Keratinocyte (primary cell): Measurements from ENCODE around the gene ARL15. TPM values are rescaled to one million over a fixed set of nuclear protein-coding genes. Genes with fewer than 3 reads are reported as not detected.

ENCODE experiments used
- DNase-seq: peaks from one replicate; pipeline ENCODE4 v3.0.0-alpha.2; 2011; ENCODE audit warnings: low read depth, missing footprints, low spot score
- FAIRE-seq: peaks from 2 replicates; lab custom pipeline; 2011; peaks lifted over from hg19 to GRCh38; lab: Jason Lieb, UNC
- H2AFZ ChIP-seq: 2 replicates; pipeline ENCODE4 v1.6.0; 2012; ENCODE audit warnings: low read length, control low read depth, inconsistent platforms; ENCODE audit not compliant: control insufficient read depth
- H3K27ac ChIP-seq: 2 replicates; pipeline ENCODE4 v1.5.1; 2011; ENCODE audit warnings: low read length; ENCODE audit not compliant: control insufficient read depth, insufficient read depth
- H3K27me3 ChIP-seq: 3 replicates; pipeline ENCODE4 v1.6.0; 2011; ENCODE audit warnings: low read length; ENCODE audit not compliant: control insufficient read depth, insufficient read depth; ENCODE audit errors: extremely low read depth
- H3K36me3 ChIP-seq, 2 experiments: 2 replicates in 1 of 2; 3 replicates in 1 of 2; pipeline ENCODE4 v1.5.1; 2011; ENCODE audit warnings: low read length in 2 of 2, mild to moderate bottlenecking in 1 of 2; ENCODE audit not compliant: control insufficient read depth in 2 of 2, insufficient read depth in 2 of 2; ENCODE audit errors: extremely low read depth in 1 of 2
- H3K4me1 ChIP-seq: 3 replicates; pipeline ENCODE4 v1.5.1; 2011; ENCODE audit warnings: low read length; ENCODE audit not compliant: control insufficient read depth, insufficient read depth; ENCODE audit errors: extremely low read depth
- H3K4me2 ChIP-seq: 3 replicates; pipeline ENCODE4 v1.6.0; 2011; ENCODE audit warnings: low read depth, low read length; ENCODE audit not compliant: control insufficient read depth, insufficient read depth; ENCODE audit errors: extremely low read depth
- H3K4me3 ChIP-seq, 3 experiments: fragments of 200-600 bp in 1 of 3; sonication (generic) in 1 of 3; 2 replicates in 2 of 3; 3 replicates in 1 of 3; pipeline ENCODE4 v1.5.1; 2011 to 2016; ENCODE audit warnings: low read length in 3 of 3, mild to moderate bottlenecking in 3 of 3, control low read depth in 2 of 3, inconsistent platforms in 1 of 3, low read depth in 1 of 3, mixed read lengths in 1 of 3, mixed run types in 1 of 3, moderate library complexity in 1 of 3; ENCODE audit not compliant: control insufficient read depth in 2 of 3, insufficient read depth in 2 of 3; ENCODE audit errors: extremely low read depth in 1 of 3
- H3K79me2 ChIP-seq: 2 replicates; pipeline ENCODE4 v1.6.0; 2012; ENCODE audit warnings: low read length; ENCODE audit not compliant: control insufficient read depth, insufficient read depth
- H3K9ac ChIP-seq: 3 replicates; pipeline ENCODE4 v1.6.0; 2011; ENCODE audit warnings: low read length; ENCODE audit not compliant: control insufficient read depth, insufficient read depth; ENCODE audit errors: extremely low read depth
- H3K9me1 ChIP-seq: 3 replicates; pipeline ENCODE4 v1.6.0; 2011; ENCODE audit warnings: low read length; ENCODE audit not compliant: control insufficient read depth, insufficient read depth; ENCODE audit errors: extremely low read depth
- H3K9me3 ChIP-seq: 2 replicates; pipeline ENCODE4 v1.5.1; 2012; ENCODE audit warnings: low read depth, low read length; ENCODE audit not compliant: control insufficient read depth
- H4K20me1 ChIP-seq: 3 replicates; pipeline ENCODE4 v1.6.0; 2011; ENCODE audit warnings: low read length; ENCODE audit not compliant: control insufficient read depth, insufficient read depth; ENCODE audit errors: extremely low read depth
- CTCF ChIP-seq, 3 experiments: IDR thresholded peaks in 1 of 3; conservative IDR thresholded peaks in 1 of 3; optimal IDR thresholded peaks in 1 of 3; 2 replicates in 2 of 3; 3 replicates in 1 of 3; pipeline versions ENCODE3 to v1.5.1; 2011; ENCODE audit warnings: low read length in 3 of 3, mild to moderate bottlenecking in 3 of 3, moderate library complexity in 2 of 3, control low read depth in 1 of 3, inconsistent platforms in 1 of 3; ENCODE audit not compliant: insufficient read depth in 2 of 3; ENCODE audit errors: extremely low read depth in 1 of 3
- EZH2 ChIP-seq: IDR thresholded peaks from one replicate; pipeline ENCODE4 v1.6.1; 2012; ENCODE audit warnings: inconsistent platforms, mild to moderate bottlenecking, low read length, moderate library complexity
- dilution Hi-C: fragments of 300-500 bp; cut with MboI; formaldehyde crosslinking; loops from one replicate; pipeline ENCODE4 v1.7.0; 2020; ENCODE audit warnings: low sequenced_read_pairs; ENCODE audit not compliant: extremely low pct_ligation_motif_present
- polyA plus RNA-seq, 5 experiments: library from polyadenylated mRNA; depleted of rRNA in 3 of 5; stranded (reverse) in 3 of 5; stranded (forward) in 1 of 5; unstranded in 1 of 5; fragments of >200 nt; gene quantifications; 1 replicate in 1 of 5; 2 replicates in 3 of 5; 3 replicates in 1 of 5; pipeline versions ENCODE4 v1.2.1 to v1.2.3, GENCODE V29; 2011 to 2012; ENCODE audit warnings: missing spikeins in 2 of 5, low read depth in 1 of 5, low replicate concordance in 1 of 5

The ARL15 gene
- polyA plus RNA-seq, 1 donor (not counting 4 experiments of a cell fraction or from before 2014, with no cell fraction given) = 19.7 TPM

GRCh38 chr5:54227109-54227508 is 83.3 kb downstream of the ARL15 start:
- H3K27me3 ChIP-seq = no peaks in the 10 kb centered on the region
- dilution Hi-C loops = no loop called here
- FAIRE-seq = no peak

GRCh38 chr5:54226215-54226614 is 84.2 kb downstream of the ARL15 start:
- no peak for DNase-seq
- dilution Hi-C loops = no loop called here
- Histone ChIP-seq H2AFZ (no peak overlapping the region), H4K20me1 (no peaks in the 10 kb centered on the region), H3K4me3 (no peak overlapping the region), H3K79me2 (no peaks in the 10 kb centered on the region), H3K4me2 (no peak overlapping the region), H3K4me1 (no peaks in the 10 kb centered on the region), H3K27ac (no peak overlapping the region), H3K36me3 (no peaks in the 10 kb centered on the region), H3K9me3 (no peaks in the 10 kb centered on the region), H3K9me1 (no peaks in the 10 kb centered on the region), H3K9ac (no peak overlapping the region), H3K27me3 (no peaks in the 10 kb centered on the region)
- TF ChIP-seq CTCF (optimal IDR thresholded peaks at IDR 0.05 in 1 of 3, IDR thresholded peaks at IDR 0.05 in 1 of 3, conservative IDR thresholded peaks at IDR 0.05 in 1 of 3; ENCODE audit: extremely low read depth in 1 of 3, insufficient read depth in 2 of 3, low read length in 3 of 3) (no peak), EZH2 (no peak)
- no peak for FAIRE-seq

More at GRCh38 chr5:54227109-54227508, 83.3 kb downstream of the ARL15 start:
- H3K9me3 ChIP-seq = no peaks in the 10 kb centered on the region
- H3K4me1 ChIP-seq = no peaks in the 10 kb centered on the region
- H4K20me1 ChIP-seq = no peaks in the 10 kb centered on the region
- H3K36me3 ChIP-seq = no peaks in the 10 kb centered on the region
- H3K4me3 ChIP-seq = no peak overlapping the region
- DNase-seq = no peak
- TF ChIP-seq EZH2 (no peak), CTCF (optimal IDR thresholded peaks at IDR 0.05 in 1 of 3, IDR thresholded peaks at IDR 0.05 in 1 of 3, conservative IDR thresholded peaks at IDR 0.05 in 1 of 3; ENCODE audit: extremely low read depth in 1 of 3, insufficient read depth in 2 of 3, low read length in 3 of 3) (no peak)
- H2AFZ ChIP-seq = no peak overlapping the region
- H3K4me2 ChIP-seq = no peak overlapping the region
- H3K9me1 ChIP-seq = no peaks in the 10 kb centered on the region
- H3K9ac ChIP-seq = no peak overlapping the region
- no peaks in the 10 kb centered on the region for H3K79me2 ChIP-seq
- no peak overlapping the region for H3K27ac ChIP-seq
